Aorta (tissue), 5 donors: Measurements from ENCODE around the gene CASP2. TPM values are rescaled to one million over a fixed set of nuclear protein-coding genes. Genes with fewer than 3 reads are reported as not detected.

Source experiments
- ATAC-seq: fragments of 200-7000 bp; cut with Tn5 transposase; one replicate; pipeline ENCODE4 v1.9.1; 2022; ENCODE audit warnings: moderate library complexity; ENCODE audit not compliant: low FRiP score
- DNase-seq, 2 donors: peaks; one replicate each; pipeline ENCODE4 v3.0.0-alpha.2; 2020
- H3K27ac ChIP-seq, 2 donors: one replicate each; pipeline ENCODE4 v1.5.1; 2013; ENCODE audit warnings: low read length in 2 of 2, mild to moderate bottlenecking in 2 of 2, moderate library complexity in 2 of 2, control low read depth in 1 of 2, inconsistent platforms in 1 of 2, low read depth in 1 of 2
- H3K27me3 ChIP-seq, 2 donors: one replicate each; pipeline ENCODE4 v1.6.1; 2013; ENCODE audit warnings: control low read depth in 1 of 2, low read length in 1 of 2, mild to moderate bottlenecking in 1 of 2, moderate library complexity in 1 of 2; ENCODE audit not compliant: insufficient read depth in 2 of 2, control insufficient read depth in 1 of 2
- H3K36me3 ChIP-seq, 2 donors: one replicate each; pipeline ENCODE4 v1.6.1; 2013; ENCODE audit warnings: control low read depth in 1 of 2, low read length in 1 of 2, mild to moderate bottlenecking in 1 of 2; ENCODE audit not compliant: insufficient read depth in 2 of 2, control insufficient read depth in 1 of 2
- H3K4me1 ChIP-seq, 2 donors: one replicate each; pipeline ENCODE4 v1.6.1; 2013; ENCODE audit warnings: low read length in 2 of 2, control low read depth in 1 of 2, mild to moderate bottlenecking in 1 of 2, moderate library complexity in 1 of 2; ENCODE audit not compliant: insufficient read depth in 2 of 2, control insufficient read depth in 1 of 2
- H3K4me3 ChIP-seq, 2 donors: one replicate each; pipeline ENCODE4 v1.5.1; 2013; ENCODE audit warnings: low read length in 2 of 2, control low read depth in 1 of 2, mild to moderate bottlenecking in 1 of 2
- H3K9me3 ChIP-seq: one replicate; pipeline ENCODE4 v1.6.1; 2013; ENCODE audit warnings: mild to moderate bottlenecking, low read length; ENCODE audit not compliant: control insufficient read depth
- WGBS, 2 donors: extraction: QIAGEN DNeasy Blood & Tissue Kit; methylation state at CpG; one replicate each; pipeline ENCODE4 v1.1.7; 2013; 5-methylcytosine and 5-hydroxymethylcytosine counted together
- intact Hi-C, 2 donors: fragments of 100-400 bp; cut with DNase I; formaldehyde crosslinking; loops; one replicate each; pipeline versions ENCODE4 v1.14.2 to v1.15.0; 2022
- polyA plus RNA-seq, 2 donors: library from polyadenylated mRNA; stranded (reverse); fragments of 200-250 nt; gene quantifications; one replicate each; pipeline ENCODE4 v1.2.3, GENCODE V29; 2013
- total RNA-seq, 2 donors: library from RNA; stranded (reverse); fragmentation: NEBNext Ultra II Directional; extraction: Animal tissue kit (Norgen Biotek cat#: 25700); gene quantifications; one replicate each; pipeline ENCODE4 v1.2.1, GENCODE V29; 2021
- donor health status: healthy with polysubstance abuse.
- donor health status: Bipolar disorder and iron deficiency.
- donor health status: DM: no; HTN: no; CAD: no.
- donor health status: DM: no; HTN: no; CAD: no.
- donor health status: DM: yes; HTN: yes; CAD: no.

Gene CASP2
- total and polyA plus RNA-seq, 4 donors = 2.6 to 23.9 (median 13.8) TPM

DNA sequence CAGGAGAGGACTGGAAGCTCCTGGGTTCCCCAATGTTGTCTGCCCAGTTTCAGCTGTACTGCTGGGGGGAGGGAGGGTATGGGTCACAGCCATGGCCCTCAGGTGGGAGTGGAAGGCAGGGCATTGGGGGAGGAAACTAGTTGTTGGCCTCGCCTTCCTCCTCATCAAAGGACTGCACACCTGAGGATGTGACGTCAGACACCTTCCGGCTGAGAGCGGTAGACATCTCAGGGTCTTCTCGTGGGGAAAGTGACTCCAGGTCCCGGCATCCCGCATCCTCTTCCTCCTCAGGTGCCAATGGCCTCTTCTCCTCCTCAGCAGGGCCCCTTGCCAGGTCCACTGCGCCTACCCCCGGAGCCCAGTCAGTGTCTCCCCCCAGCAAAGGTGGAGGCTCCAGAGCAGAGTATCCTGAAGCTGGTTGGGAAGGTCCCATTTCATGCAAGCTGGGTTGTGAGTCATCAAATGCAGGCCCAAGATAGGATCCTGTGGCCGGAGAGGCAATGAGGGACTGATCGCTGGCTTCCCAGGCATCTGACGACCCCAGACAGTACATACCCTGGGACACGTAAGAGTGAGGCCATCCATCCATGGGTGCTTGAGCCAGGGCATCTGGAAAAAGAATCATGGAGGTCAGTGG, 68.4 kb downstream of the CASP2 start:
- no peak overlapping the region for H3K27ac ChIP-seq
- WGBS, 2 donors = 94 to 95% methylated on average over 13 of the region's 13 CpGs
- no peaks in the 10 kb centered on the region for H3K27me3 ChIP-seq
- H3K4me1 ChIP-seq = no peaks in the 10 kb centered on the region
- H3K4me3 ChIP-seq = no peak overlapping the region
- DNase-seq (no peak), ATAC-seq (no peak)
- no peaks in the 10 kb centered on the region for H3K36me3 ChIP-seq
- H3K9me3 ChIP-seq = no peaks in the 10 kb centered on the region
- intact Hi-C loops = no loop called here

Other genes with a start within 250 kb of the CASP2 start
- not detected for gene OR6V1, start 236.0 kb upstream of the CASP2 start, total RNA-seq
- gene OR6V1, start 236.0 kb upstream of the CASP2 start, polyA plus RNA-seq = not detected
- gene PIP, start 156.3 kb upstream of the CASP2 start, total RNA-seq = not detected
- not detected for gene PIP, start 156.3 kb upstream of the CASP2 start, polyA plus RNA-seq
- not detected for gene TAS2R39, start 104.9 kb upstream of the CASP2 start, total RNA-seq
- not detected for gene TAS2R39, start 104.9 kb upstream of the CASP2 start, polyA plus RNA-seq
- gene TAS2R40, start 66.3 kb upstream of the CASP2 start, total RNA-seq = not detected
- gene TAS2R40, start 66.3 kb upstream of the CASP2 start, polyA plus RNA-seq = not detected
- gene GSTK1, start 24.9 kb upstream of the CASP2 start, total RNA-seq = 100 to 1,000 TPM in 1 of 2 donors, 10 to 100 TPM in 1; 75.6 to 123 TPM
- gene GSTK1, start 24.9 kb upstream of the CASP2 start, polyA plus RNA-seq = 100 to 1,000 TPM in 1 of 2 donors, 10 to 100 TPM in 1; 99.5 to 172 TPM
- 1 to 10 TPM in 1 of 2 donors, under 1 TPM in 1; 0.32 to 1.2 TPM for gene TMEM139, start 3.4 kb upstream of the CASP2 start, total RNA-seq
- gene TMEM139, start 3.4 kb upstream of the CASP2 start, polyA plus RNA-seq = 10 to 100 TPM in 1 of 2 donors, under 1 TPM in 1; 0.10 to 17.3 TPM
- gene CLCN1, start 27.8 kb downstream of the CASP2 start, total RNA-seq = not detected
- not detected for gene CLCN1, start 27.8 kb downstream of the CASP2 start, polyA plus RNA-seq
- 1 to 10 TPM; 2.8 to 3.8 TPM for gene FAM131B, start 74.4 kb downstream of the CASP2 start, total RNA-seq
- 1 to 10 TPM in 1 of 2 donors, under 1 TPM in 1; 0.41 to 1.0 TPM for gene FAM131B, start 74.4 kb downstream of the CASP2 start, polyA plus RNA-seq
- 100 to 1,000 TPM; 307 to 499 TPM for gene ZYX, start 93.0 kb downstream of the CASP2 start, total RNA-seq
- 100 to 1,000 TPM; 131 to 305 TPM for gene ZYX, start 93.0 kb downstream of the CASP2 start, polyA plus RNA-seq
- gene EPHA1, start 120.5 kb downstream of the CASP2 start, total RNA-seq = under 1 TPM; 0.21 to 0.45 TPM
- gene EPHA1, start 120.5 kb downstream of the CASP2 start, polyA plus RNA-seq = 1 to 10 TPM in 1 of 2 donors, under 1 TPM in 1; 0.20 to 1.9 TPM
- 1 to 10 TPM; 1.2 to 2.7 TPM for gene TAS2R60, start 155.1 kb downstream of the CASP2 start, total RNA-seq
- not detected for gene TAS2R60, start 155.1 kb downstream of the CASP2 start, polyA plus RNA-seq
- gene TAS2R41, start 189.5 kb downstream of the CASP2 start, total RNA-seq = 1 to 10 TPM in 1 of 2 donors, under 1 TPM in 1; 0.69 to 1.0 TPM
- not detected for gene TAS2R41, start 189.5 kb downstream of the CASP2 start, polyA plus RNA-seq